WTC11 (cell line): ENCODE results near the gene RPTOR. TPM values are rescaled to one million over a fixed set of nuclear protein-coding genes. Genes with fewer than 3 reads are reported as not detected.

Experiments
- ATAC-seq: fragments of 200-7000 bp; cut with Tn5 transposase; 2 replicates; pipeline ENCODE4 v1.10.0; 2021; ENCODE audit warnings: mild to moderate bottlenecking, moderate library complexity
- CTCF ChIA-PET: fragments of 300-600 bp; sonication (Branson Sonifier 250); formaldehyde crosslinking; loops from one replicate; lab custom pipeline; 2021; ENCODE audit warnings: antibody characterized with exemption; lab: Charles Lee
- POLR2A ChIA-PET: fragments of 350-600 bp; sonication (Branson Sonifier 250); formaldehyde crosslinking; loops from one replicate; lab custom pipeline; 2021; ENCODE audit warnings: antibody characterized with exemption; lab: Charles Lee
- DNase-seq: peaks from one replicate; pipeline ENCODE4 v3.0.0; 2021; ENCODE audit warnings: low spot score
- H3K27ac Mint-ChIP-seq: 2 replicates; pipeline ENCODE4 v1.8.0; 2021; ENCODE audit warnings: mixed read lengths
- H3K27me3 Mint-ChIP-seq: 2 replicates; pipeline ENCODE4 v1.8.0; 2021; ENCODE audit warnings: low read depth, mild to moderate bottlenecking, moderate library complexity, mixed read lengths
- H3K36me3 Mint-ChIP-seq: 2 replicates; pipeline ENCODE4 v1.8.0; 2021; ENCODE audit warnings: mixed read lengths
- H3K4me1 Mint-ChIP-seq: 2 replicates; pipeline ENCODE4 v1.8.0; 2022; ENCODE audit warnings: mixed read lengths
- H3K4me3 Mint-ChIP-seq: 2 replicates; pipeline ENCODE4 v1.8.0; 2021; ENCODE audit warnings: mild to moderate bottlenecking, moderate library complexity, mixed read lengths
- H3K9me3 Mint-ChIP-seq: 2 replicates; pipeline ENCODE4 v1.8.0; 2021; ENCODE audit warnings: mixed read lengths
- ETV6 ChIP-seq: sonication (generic); formaldehyde crosslinking; IDR thresholded peaks from 2 replicates; pipeline ENCODE4 v1.8.1; 2022; ENCODE audit warnings: mild to moderate bottlenecking, missing genetic modification reagents
- KAT7 ChIP-seq: sonication (generic); formaldehyde crosslinking; IDR thresholded peaks from 2 replicates; pipeline ENCODE4 v1.8.1; 2023; ENCODE audit warnings: missing genetic modification reagents, mild to moderate bottlenecking, borderline replicate concordance
- ZNF121 ChIP-seq: sonication (generic); formaldehyde crosslinking; IDR thresholded peaks from 2 replicates; pipeline ENCODE4 v1.8.0; 2023; ENCODE audit warnings: missing genetic modification reagents
- ZNF317 ChIP-seq: sonication (generic); formaldehyde crosslinking; IDR thresholded peaks from 2 replicates; pipeline ENCODE4 v1.8.1; 2023; ENCODE audit warnings: low read depth, mild to moderate bottlenecking, moderate library complexity, missing genetic modification reagents, borderline replicate concordance
- total RNA-seq: library from RNA; stranded (reverse); gene quantifications from 3 replicates; pipeline ENCODE4 v1.2.3, GENCODE V29; 2021
- TF ChIP-seq, protein P1 (sequence below): sonication (generic); formaldehyde crosslinking; IDR thresholded peaks from 2 replicates; pipeline ENCODE4 v1.8.1; 2022; ENCODE audit warnings: mild to moderate bottlenecking, moderate library complexity, missing genetic modification reagents
- TF ChIP-seq, protein P2 (sequence below): sonication (generic); formaldehyde crosslinking; IDR thresholded peaks from 2 replicates; pipeline ENCODE4 v1.8.1; 2023; ENCODE audit warnings: mild to moderate bottlenecking, missing genetic modification reagents
- TF ChIP-seq, protein P3 (sequence below): sonication (generic); formaldehyde crosslinking; IDR thresholded peaks from 2 replicates; pipeline ENCODE4 v1.8.1; 2022; ENCODE audit warnings: low read depth, mild to moderate bottlenecking, moderate library complexity, missing genetic modification reagents, borderline replicate concordance
- TF ChIP-seq, protein P4 (sequence below): fragments of 250-450 bp; sonication (Bioruptor Pico); IDR thresholded peaks from 2 replicates; pipeline ENCODE4 v1.8.0; 2021; ENCODE audit warnings: mild to moderate bottlenecking
- TF ChIP-seq, protein P5 (sequence below): sonication (generic); formaldehyde crosslinking; IDR thresholded peaks from 2 replicates; pipeline ENCODE4 v1.8.0; 2022; ENCODE audit warnings: mild to moderate bottlenecking, missing genetic modification reagents
- TF ChIP-seq, protein P6 (sequence below): fragments of 250-450 bp; sonication (Bioruptor Pico); IDR thresholded peaks from 2 replicates; pipeline ENCODE4 v1.9.0; 2021; ENCODE audit warnings: mild to moderate bottlenecking
- TF ChIP-seq, protein P7 (sequence below): fragments of 250-450 bp; sonication (Bioruptor Pico); IDR thresholded peaks from 2 replicates; pipeline ENCODE4 v1.9.0; 2021; ENCODE audit warnings: moderate library complexity, mild to moderate bottlenecking, inconsistent platforms, borderline replicate concordance
- TF ChIP-seq, protein P8 (sequence below): sonication (generic); formaldehyde crosslinking; IDR thresholded peaks from 2 replicates; pipeline ENCODE4 v1.8.1; 2023; ENCODE audit warnings: mild to moderate bottlenecking, missing genetic modification reagents

The RPTOR gene
- total RNA-seq, 1 experiment from 2014 or later: 41.0 TPM

DNA sequence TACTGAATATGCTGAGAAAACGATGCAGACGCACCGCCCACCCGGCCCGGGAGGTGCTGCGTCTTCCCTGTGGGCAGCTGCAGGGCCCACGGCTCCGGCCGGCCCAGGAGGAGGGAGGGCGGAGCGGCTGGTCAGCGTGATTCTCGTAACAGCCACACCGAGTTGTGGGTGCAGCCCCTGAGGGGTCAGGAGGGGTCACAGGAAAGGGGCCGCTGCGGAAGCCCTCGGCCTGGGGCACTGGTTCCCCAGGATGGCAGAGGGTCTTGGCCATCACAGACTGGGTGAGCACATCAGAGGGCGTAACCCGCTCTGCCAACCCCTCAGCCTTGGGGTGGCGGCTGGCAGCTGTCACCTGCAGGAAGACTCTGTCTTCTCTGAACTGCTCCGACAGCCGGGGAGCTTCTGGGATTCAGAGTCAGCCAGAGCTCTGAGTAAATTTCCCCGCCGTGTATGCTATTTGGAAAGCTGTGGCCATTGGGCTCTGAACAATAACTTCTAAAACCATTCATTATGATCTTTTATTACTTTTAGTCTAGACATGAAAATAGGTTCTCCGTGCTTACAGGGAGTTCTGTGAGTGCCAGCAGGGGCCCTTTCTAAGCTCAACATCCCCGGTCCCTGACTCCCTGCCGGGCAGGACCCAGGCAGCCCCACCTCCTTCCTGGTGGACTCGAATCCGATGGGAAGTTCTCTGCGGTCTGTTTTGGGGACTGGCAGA lies 359.6 kb downstream of the RPTOR start:
- no peak for ATAC-seq

More for the DNA sequence above, 359.6 kb downstream of the RPTOR start:
- H3K9me3 Mint-ChIP-seq: no peaks in the 10 kb centered on the region
- peak overlapping the region; percentile 58; the same call in 1 of the 2 replicates for H3K27ac Mint-ChIP-seq
- no peaks in the 10 kb centered on the region for H3K27me3 Mint-ChIP-seq
- CTCF ChIA-PET: interaction anchor here (0.6 to 0.9 kb wide), 2 partner anchors 60 to 148 kb away, joined by 3 read pairs; no protein-coding TSS in a partner anchor
- no peak for DNase-seq
- POLR2A ChIA-PET: no interaction called here
- H3K4me1 Mint-ChIP-seq: no peaks in the 10 kb centered on the region
- H3K36me3 Mint-ChIP-seq: 0 out of 2 replicates have a peak, but pooled peaks cover 4% of the 10 kb centered on the region
- H3K4me3 Mint-ChIP-seq: no peak overlapping the region
- TF ChIP-seq, protein P1, sequence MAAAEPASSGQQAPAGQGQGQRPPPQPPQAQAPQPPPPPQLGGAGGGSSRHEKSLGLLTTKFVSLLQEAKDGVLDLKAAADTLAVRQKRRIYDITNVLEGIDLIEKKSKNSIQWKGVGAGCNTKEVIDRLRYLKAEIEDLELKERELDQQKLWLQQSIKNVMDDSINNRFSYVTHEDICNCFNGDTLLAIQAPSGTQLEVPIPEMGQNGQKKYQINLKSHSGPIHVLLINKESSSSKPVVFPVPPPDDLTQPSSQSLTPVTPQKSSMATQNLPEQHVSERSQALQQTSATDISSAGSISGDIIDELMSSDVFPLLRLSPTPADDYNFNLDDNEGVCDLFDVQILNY (CRISPR knock-in tag): no peak
- TF ChIP-seq, protein P2, sequence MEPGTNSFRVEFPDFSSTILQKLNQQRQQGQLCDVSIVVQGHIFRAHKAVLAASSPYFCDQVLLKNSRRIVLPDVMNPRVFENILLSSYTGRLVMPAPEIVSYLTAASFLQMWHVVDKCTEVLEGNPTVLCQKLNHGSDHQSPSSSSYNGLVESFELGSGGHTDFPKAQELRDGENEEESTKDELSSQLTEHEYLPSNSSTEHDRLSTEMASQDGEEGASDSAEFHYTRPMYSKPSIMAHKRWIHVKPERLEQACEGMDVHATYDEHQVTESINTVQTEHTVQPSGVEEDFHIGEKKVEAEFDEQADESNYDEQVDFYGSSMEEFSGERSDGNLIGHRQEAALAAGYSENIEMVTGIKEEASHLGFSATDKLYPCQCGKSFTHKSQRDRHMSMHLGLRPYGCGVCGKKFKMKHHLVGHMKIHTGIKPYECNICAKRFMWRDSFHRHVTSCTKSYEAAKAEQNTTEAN (CRISPR knock-in tag): no peak
- TF ChIP-seq, protein P3, sequence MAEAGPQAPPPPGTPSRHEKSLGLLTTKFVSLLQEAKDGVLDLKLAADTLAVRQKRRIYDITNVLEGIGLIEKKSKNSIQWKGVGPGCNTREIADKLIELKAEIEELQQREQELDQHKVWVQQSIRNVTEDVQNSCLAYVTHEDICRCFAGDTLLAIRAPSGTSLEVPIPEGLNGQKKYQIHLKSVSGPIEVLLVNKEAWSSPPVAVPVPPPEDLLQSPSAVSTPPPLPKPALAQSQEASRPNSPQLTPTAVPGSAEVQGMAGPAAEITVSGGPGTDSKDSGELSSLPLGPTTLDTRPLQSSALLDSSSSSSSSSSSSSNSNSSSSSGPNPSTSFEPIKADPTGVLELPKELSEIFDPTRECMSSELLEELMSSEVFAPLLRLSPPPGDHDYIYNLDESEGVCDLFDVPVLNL: no peak
- no peak for TF ChIP-seq ZNF121 (CRISPR knock-in tag)
- TF ChIP-seq, protein P4, sequence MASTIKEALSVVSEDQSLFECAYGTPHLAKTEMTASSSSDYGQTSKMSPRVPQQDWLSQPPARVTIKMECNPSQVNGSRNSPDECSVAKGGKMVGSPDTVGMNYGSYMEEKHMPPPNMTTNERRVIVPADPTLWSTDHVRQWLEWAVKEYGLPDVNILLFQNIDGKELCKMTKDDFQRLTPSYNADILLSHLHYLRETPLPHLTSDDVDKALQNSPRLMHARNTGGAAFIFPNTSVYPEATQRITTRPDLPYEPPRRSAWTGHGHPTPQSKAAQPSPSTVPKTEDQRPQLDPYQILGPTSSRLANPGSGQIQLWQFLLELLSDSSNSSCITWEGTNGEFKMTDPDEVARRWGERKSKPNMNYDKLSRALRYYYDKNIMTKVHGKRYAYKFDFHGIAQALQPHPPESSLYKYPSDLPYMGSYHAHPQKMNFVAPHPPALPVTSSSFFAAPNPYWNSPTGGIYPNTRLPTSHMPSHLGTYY (CRISPR knock-in tag): no peak
- TF ChIP-seq, protein P5, sequence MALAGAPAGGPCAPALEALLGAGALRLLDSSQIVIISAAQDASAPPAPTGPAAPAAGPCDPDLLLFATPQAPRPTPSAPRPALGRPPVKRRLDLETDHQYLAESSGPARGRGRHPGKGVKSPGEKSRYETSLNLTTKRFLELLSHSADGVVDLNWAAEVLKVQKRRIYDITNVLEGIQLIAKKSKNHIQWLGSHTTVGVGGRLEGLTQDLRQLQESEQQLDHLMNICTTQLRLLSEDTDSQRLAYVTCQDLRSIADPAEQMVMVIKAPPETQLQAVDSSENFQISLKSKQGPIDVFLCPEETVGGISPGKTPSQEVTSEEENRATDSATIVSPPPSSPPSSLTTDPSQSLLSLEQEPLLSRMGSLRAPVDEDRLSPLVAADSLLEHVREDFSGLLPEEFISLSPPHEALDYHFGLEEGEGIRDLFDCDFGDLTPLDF (CRISPR knock-in tag): no peak
- TF ChIP-seq, protein P6, sequence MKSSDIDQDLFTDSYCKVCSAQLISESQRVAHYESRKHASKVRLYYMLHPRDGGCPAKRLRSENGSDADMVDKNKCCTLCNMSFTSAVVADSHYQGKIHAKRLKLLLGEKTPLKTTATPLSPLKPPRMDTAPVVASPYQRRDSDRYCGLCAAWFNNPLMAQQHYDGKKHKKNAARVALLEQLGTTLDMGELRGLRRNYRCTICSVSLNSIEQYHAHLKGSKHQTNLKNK (CRISPR knock-in tag): no peak
- TF ChIP-seq ETV6 (CRISPR knock-in tag): no peak
- TF ChIP-seq, protein P7, sequence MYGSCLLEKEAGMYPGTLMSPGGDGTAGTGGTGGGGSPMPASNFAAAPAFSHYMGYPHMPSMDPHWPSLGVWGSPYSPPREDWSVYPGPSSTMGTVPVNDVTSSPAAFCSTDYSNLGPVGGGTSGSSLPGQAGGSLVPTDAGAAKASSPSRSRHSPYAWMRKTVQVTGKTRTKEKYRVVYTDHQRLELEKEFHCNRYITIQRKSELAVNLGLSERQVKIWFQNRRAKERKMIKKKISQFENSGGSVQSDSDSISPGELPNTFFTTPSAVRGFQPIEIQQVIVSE (CRISPR knock-in tag): no peak
- TF ChIP-seq, protein P8, sequence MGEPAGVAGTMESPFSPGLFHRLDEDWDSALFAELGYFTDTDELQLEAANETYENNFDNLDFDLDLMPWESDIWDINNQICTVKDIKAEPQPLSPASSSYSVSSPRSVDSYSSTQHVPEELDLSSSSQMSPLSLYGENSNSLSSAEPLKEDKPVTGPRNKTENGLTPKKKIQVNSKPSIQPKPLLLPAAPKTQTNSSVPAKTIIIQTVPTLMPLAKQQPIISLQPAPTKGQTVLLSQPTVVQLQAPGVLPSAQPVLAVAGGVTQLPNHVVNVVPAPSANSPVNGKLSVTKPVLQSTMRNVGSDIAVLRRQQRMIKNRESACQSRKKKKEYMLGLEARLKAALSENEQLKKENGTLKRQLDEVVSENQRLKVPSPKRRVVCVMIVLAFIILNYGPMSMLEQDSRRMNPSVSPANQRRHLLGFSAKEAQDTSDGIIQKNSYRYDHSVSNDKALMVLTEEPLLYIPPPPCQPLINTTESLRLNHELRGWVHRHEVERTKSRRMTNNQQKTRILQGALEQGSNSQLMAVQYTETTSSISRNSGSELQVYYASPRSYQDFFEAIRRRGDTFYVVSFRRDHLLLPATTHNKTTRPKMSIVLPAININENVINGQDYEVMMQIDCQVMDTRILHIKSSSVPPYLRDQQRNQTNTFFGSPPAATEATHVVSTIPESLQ (CRISPR knock-in tag): no peak
- TF ChIP-seq KAT7: no peak
- no peak for TF ChIP-seq ZNF317 (CRISPR knock-in tag)
